Keratinocyte (primary cell): ENCODE measurements around the gene MESD. TPM values are rescaled to one million over a fixed set of nuclear protein-coding genes. Genes with fewer than 3 reads are reported as not detected.

Experiments used
- DNase-seq: peaks from one replicate; pipeline ENCODE4 v3.0.0-alpha.2; 2011; ENCODE audit warnings: low read depth, missing footprints, low spot score
- FAIRE-seq: peaks from 2 replicates; lab custom pipeline; 2011; peaks lifted over from hg19 to GRCh38; lab: Jason Lieb, UNC
- H2AFZ ChIP-seq: 2 replicates; pipeline ENCODE4 v1.6.0; 2012; ENCODE audit warnings: low read length, control low read depth, inconsistent platforms; ENCODE audit not compliant: control insufficient read depth
- H3K27ac ChIP-seq: 2 replicates; pipeline ENCODE4 v1.5.1; 2011; ENCODE audit warnings: low read length; ENCODE audit not compliant: control insufficient read depth, insufficient read depth
- H3K27me3 ChIP-seq: 3 replicates; pipeline ENCODE4 v1.6.0; 2011; ENCODE audit warnings: low read length; ENCODE audit not compliant: control insufficient read depth, insufficient read depth; ENCODE audit errors: extremely low read depth
- H3K36me3 ChIP-seq, 2 experiments: 2 replicates in 1 of 2; 3 replicates in 1 of 2; pipeline ENCODE4 v1.5.1; 2011; ENCODE audit warnings: low read length in 2 of 2, mild to moderate bottlenecking in 1 of 2; ENCODE audit not compliant: control insufficient read depth in 2 of 2, insufficient read depth in 2 of 2; ENCODE audit errors: extremely low read depth in 1 of 2
- H3K4me1 ChIP-seq: 3 replicates; pipeline ENCODE4 v1.5.1; 2011; ENCODE audit warnings: low read length; ENCODE audit not compliant: control insufficient read depth, insufficient read depth; ENCODE audit errors: extremely low read depth
- H3K4me2 ChIP-seq: 3 replicates; pipeline ENCODE4 v1.6.0; 2011; ENCODE audit warnings: low read depth, low read length; ENCODE audit not compliant: control insufficient read depth, insufficient read depth; ENCODE audit errors: extremely low read depth
- H3K4me3 ChIP-seq, 3 experiments: fragments of 200-600 bp in 1 of 3; sonication (generic) in 1 of 3; 2 replicates in 2 of 3; 3 replicates in 1 of 3; pipeline ENCODE4 v1.5.1; 2011 to 2016; ENCODE audit warnings: low read length in 3 of 3, mild to moderate bottlenecking in 3 of 3, control low read depth in 2 of 3, inconsistent platforms in 1 of 3, low read depth in 1 of 3, mixed read lengths in 1 of 3, mixed run types in 1 of 3, moderate library complexity in 1 of 3; ENCODE audit not compliant: control insufficient read depth in 2 of 3, insufficient read depth in 2 of 3; ENCODE audit errors: extremely low read depth in 1 of 3
- H3K79me2 ChIP-seq: 2 replicates; pipeline ENCODE4 v1.6.0; 2012; ENCODE audit warnings: low read length; ENCODE audit not compliant: control insufficient read depth, insufficient read depth
- H3K9ac ChIP-seq: 3 replicates; pipeline ENCODE4 v1.6.0; 2011; ENCODE audit warnings: low read length; ENCODE audit not compliant: control insufficient read depth, insufficient read depth; ENCODE audit errors: extremely low read depth
- H3K9me1 ChIP-seq: 3 replicates; pipeline ENCODE4 v1.6.0; 2011; ENCODE audit warnings: low read length; ENCODE audit not compliant: control insufficient read depth, insufficient read depth; ENCODE audit errors: extremely low read depth
- H3K9me3 ChIP-seq: 2 replicates; pipeline ENCODE4 v1.5.1; 2012; ENCODE audit warnings: low read depth, low read length; ENCODE audit not compliant: control insufficient read depth
- H4K20me1 ChIP-seq: 3 replicates; pipeline ENCODE4 v1.6.0; 2011; ENCODE audit warnings: low read length; ENCODE audit not compliant: control insufficient read depth, insufficient read depth; ENCODE audit errors: extremely low read depth
- CTCF ChIP-seq, 3 experiments: IDR thresholded peaks in 1 of 3; conservative IDR thresholded peaks in 1 of 3; optimal IDR thresholded peaks in 1 of 3; 2 replicates in 2 of 3; 3 replicates in 1 of 3; pipeline versions ENCODE3 to v1.5.1; 2011; ENCODE audit warnings: low read length in 3 of 3, mild to moderate bottlenecking in 3 of 3, moderate library complexity in 2 of 3, control low read depth in 1 of 3, inconsistent platforms in 1 of 3; ENCODE audit not compliant: insufficient read depth in 2 of 3; ENCODE audit errors: extremely low read depth in 1 of 3
- EZH2 ChIP-seq: IDR thresholded peaks from one replicate; pipeline ENCODE4 v1.6.1; 2012; ENCODE audit warnings: inconsistent platforms, mild to moderate bottlenecking, low read length, moderate library complexity
- dilution Hi-C: fragments of 300-500 bp; cut with MboI; formaldehyde crosslinking; loops from one replicate; pipeline ENCODE4 v1.7.0; 2020; ENCODE audit warnings: low sequenced_read_pairs; ENCODE audit not compliant: extremely low pct_ligation_motif_present
- polyA plus RNA-seq, 5 experiments: library from polyadenylated mRNA; depleted of rRNA in 3 of 5; stranded (reverse) in 3 of 5; stranded (forward) in 1 of 5; unstranded in 1 of 5; fragments of >200 nt; gene quantifications; 1 replicate in 1 of 5; 2 replicates in 3 of 5; 3 replicates in 1 of 5; pipeline versions ENCODE4 v1.2.1 to v1.2.3, GENCODE V29; 2011 to 2012; ENCODE audit warnings: missing spikeins in 2 of 5, low read depth in 1 of 5, low replicate concordance in 1 of 5

MESD gene
- polyA plus RNA-seq, 1 donor (not counting 4 experiments of a cell fraction or from before 2014, with no cell fraction given), result 18.7 TPM

GRCh38 chr15:81003097-81003350 is 13.4 kb upstream of the MESD start:
- dilution Hi-C loops, result no loop called here
- TF ChIP-seq CTCF (optimal IDR thresholded peaks at IDR 0.05 in 1 of 3, IDR thresholded peaks at IDR 0.05 in 1 of 3, conservative IDR thresholded peaks at IDR 0.05 in 1 of 3; ENCODE audit: extremely low read depth in 1 of 3, insufficient read depth in 2 of 3, low read length in 3 of 3) (no peak), EZH2 (no peak)
- H3K4me1 ChIP-seq, result peaks cover 20% of the 10 kb centered on the region
- no peak for DNase-seq
- H3K9me1 ChIP-seq, result no peaks in the 10 kb centered on the region
- no peak overlapping the region for H3K4me3 ChIP-seq
- H3K9ac ChIP-seq, result no peak overlapping the region
- no peaks in the 10 kb centered on the region for H3K27me3 ChIP-seq
- peaks cover 42% of the 10 kb centered on the region for H3K79me2 ChIP-seq
- FAIRE-seq, result no peak
- no peak overlapping the region for H2AFZ ChIP-seq
- no peak overlapping the region for H3K27ac ChIP-seq
- no peak overlapping the region for H3K4me2 ChIP-seq
- peaks cover 0 to 11% of the 10 kb centered on the region in 2 experiments for H3K36me3 ChIP-seq
- H4K20me1 ChIP-seq, result no peaks in the 10 kb centered on the region
- no peaks in the 10 kb centered on the region for H3K9me3 ChIP-seq

GRCh38 chr15:81002331-81003096 is 12.9 kb upstream of the MESD start:
- H3K79me2 ChIP-seq, result peaks cover 42% of the 10 kb centered on the region
- no peak overlapping the region for H2AFZ ChIP-seq
- H3K27me3 ChIP-seq, result no peaks in the 10 kb centered on the region
- H3K36me3 ChIP-seq, result peaks cover 0 to 11% of the 10 kb centered on the region in 2 experiments
- no peak overlapping the region for H3K27ac ChIP-seq
- FAIRE-seq (no peak), DNase-seq (no peak)
- H3K4me1 ChIP-seq, result peaks cover 20% of the 10 kb centered on the region
- H3K4me3 ChIP-seq, result peak overlapping the region; percentile 90 to 95 (median 92)
- no peaks in the 10 kb centered on the region for H3K9me3 ChIP-seq
- TF ChIP-seq EZH2 (no peak), CTCF (optimal IDR thresholded peaks at IDR 0.05 in 1 of 3, IDR thresholded peaks at IDR 0.05 in 1 of 3, conservative IDR thresholded peaks at IDR 0.05 in 1 of 3; ENCODE audit: extremely low read depth in 1 of 3, insufficient read depth in 2 of 3, low read length in 3 of 3) (no peak)
- peak overlapping the region; percentile 95 for H3K9ac ChIP-seq
- no peaks in the 10 kb centered on the region for H3K9me1 ChIP-seq
- dilution Hi-C loops, result no loop called here
- H3K4me2 ChIP-seq, result peak overlapping the region; percentile 92
- no peaks in the 10 kb centered on the region for H4K20me1 ChIP-seq
